HepG2 (cell line): ENCODE data around the gene DDX19B. TPM values are rescaled to one million over a fixed set of nuclear protein-coding genes. Genes with fewer than 3 reads are reported as not detected.

ENCODE experiments used
- CREB1 ChIP-seq, 2 experiments: fragments of 450-650 bp in 1 of 2; IDR thresholded peaks; 2 replicates each; pipeline ENCODE4 v1.6.1; 2016 to 2017; ENCODE audit warnings: control low read depth in 1 of 2, mild to moderate bottlenecking in 1 of 2, missing compliant biosample characterization in 1 of 2, missing genetic modification characterization in 1 of 2
- DNMT3B ChIP-seq: conservative IDR thresholded peaks from 2 replicates; pipeline ENCODE4 v1.6.1; 2016; ENCODE audit warnings: missing biosample characterization, control low read depth
- EEA1 ChIP-seq: sonication (generic); formaldehyde crosslinking; IDR thresholded peaks from 2 replicates; pipeline ENCODE4 v1.5.1; 2020; ENCODE audit warnings: mild to moderate bottlenecking, missing genetic modification reagents, borderline replicate concordance
- FOXO1 ChIP-seq: sonication (generic); formaldehyde crosslinking; IDR thresholded peaks from 2 replicates; pipeline ENCODE4 v1.4.0; 2020; ENCODE audit warnings: missing genetic modification reagents
- GMEB1 ChIP-seq: sonication (generic); formaldehyde crosslinking; IDR thresholded peaks from 2 replicates; pipeline ENCODE4 v1.5.1; 2020; ENCODE audit warnings: missing genetic modification reagents, mild to moderate bottlenecking, borderline replicate concordance
- KLF12 ChIP-seq: sonication (generic); formaldehyde crosslinking; IDR thresholded peaks from 2 replicates; pipeline ENCODE4 v1.4.0; 2020; ENCODE audit warnings: missing genetic modification reagents, borderline replicate concordance
- MBNL3 ChIP-seq: fragments of 250-450 bp; sonication (Bioruptor Pico); conservative IDR thresholded peaks from 2 replicates; pipeline ENCODE4 v1.8.0; 2022; ENCODE audit warnings: mild to moderate bottlenecking, inconsistent platforms
- RELA ChIP-seq: sonication (generic); formaldehyde crosslinking; IDR thresholded peaks from 2 replicates; pipeline ENCODE4 v1.4.0; 2020; ENCODE audit warnings: missing genetic modification reagents
- SAFB2 ChIP-seq: sonication (generic); formaldehyde crosslinking; IDR thresholded peaks from 2 replicates; pipeline ENCODE4 v1.5.1; 2020; ENCODE audit warnings: missing genetic modification reagents, low read depth, mild to moderate bottlenecking, borderline replicate concordance
- SKIL ChIP-seq: sonication (generic); formaldehyde crosslinking; IDR thresholded peaks from 2 replicates; pipeline ENCODE4 v1.8.0; 2022; ENCODE audit warnings: missing genetic modification reagents, mild to moderate bottlenecking, moderate library complexity, borderline replicate concordance
- SNAI1 ChIP-seq: sonication (generic); formaldehyde crosslinking; IDR thresholded peaks from 2 replicates; pipeline ENCODE4 v1.5.0; 2020; ENCODE audit warnings: mild to moderate bottlenecking, missing genetic modification reagents, borderline replicate concordance
- TMF1 ChIP-seq: sonication (generic); formaldehyde crosslinking; IDR thresholded peaks from 2 replicates; pipeline ENCODE4 v1.8.1; 2022; ENCODE audit warnings: low read depth, missing genetic modification reagents
- TP53 ChIP-seq: sonication (generic); formaldehyde crosslinking; conservative IDR thresholded peaks from 2 replicates; pipeline ENCODE4 v1.4.0; 2020; ENCODE audit warnings: missing genetic modification reagents
- ZBTB1 ChIP-seq: sonication (generic); formaldehyde crosslinking; IDR thresholded peaks from 2 replicates; pipeline ENCODE4 v1.4.0; 2020; ENCODE audit warnings: missing genetic modification reagents, borderline replicate concordance
- ZNF30 ChIP-seq: sonication (generic); formaldehyde crosslinking; IDR thresholded peaks from 2 replicates; pipeline ENCODE4 v1.5.0; 2020; ENCODE audit warnings: mild to moderate bottlenecking, missing genetic modification reagents
- ZNF318 ChIP-seq: sonication (generic); formaldehyde crosslinking; IDR thresholded peaks from 2 replicates; pipeline ENCODE4 v1.4.0; 2020; ENCODE audit warnings: mild to moderate bottlenecking, missing genetic modification reagents
- ZNF543 ChIP-seq: sonication (generic); formaldehyde crosslinking; IDR thresholded peaks from 2 replicates; pipeline ENCODE4 v1.4.0; 2020; ENCODE audit warnings: mild to moderate bottlenecking, missing genetic modification reagents
- polyA plus RNA-seq, 8 experiments: library from polyadenylated mRNA; depleted of rRNA in 3 of 8; stranded (reverse) in 7 of 8; unstranded in 1 of 8; fragments of >200 nt; fragmentation: Illumina TruSeq in 4 of 8; extraction: Trizol in 4 of 8; gene quantifications; 2 replicates each; pipeline versions ENCODE4 v1.2.1 to v1.2.3, GENCODE V29; 2011 to 2016; ENCODE audit warnings: low read depth in 4 of 8, missing spikeins in 1 of 8, mixed read lengths in 1 of 8; ENCODE audit not compliant: insufficient read depth in 1 of 8
- total RNA-seq, 5 experiments: library from RNA; depleted of rRNA; stranded (reverse); fragments of >200 nt; fragmentation: Illumina TruSeq; extraction: Trizol; gene quantifications; 2 replicates each; pipeline ENCODE4 v1.2.3, GENCODE V29; 2016; ENCODE audit warnings: low read depth in 1 of 5

DDX19B gene
- total and polyA plus RNA-seq, 2 of the 13 experiments (the other 11 are each of a cell fraction or from before 2014, with no cell fraction given): 36.2 to 40.0 TPM

DNA sequence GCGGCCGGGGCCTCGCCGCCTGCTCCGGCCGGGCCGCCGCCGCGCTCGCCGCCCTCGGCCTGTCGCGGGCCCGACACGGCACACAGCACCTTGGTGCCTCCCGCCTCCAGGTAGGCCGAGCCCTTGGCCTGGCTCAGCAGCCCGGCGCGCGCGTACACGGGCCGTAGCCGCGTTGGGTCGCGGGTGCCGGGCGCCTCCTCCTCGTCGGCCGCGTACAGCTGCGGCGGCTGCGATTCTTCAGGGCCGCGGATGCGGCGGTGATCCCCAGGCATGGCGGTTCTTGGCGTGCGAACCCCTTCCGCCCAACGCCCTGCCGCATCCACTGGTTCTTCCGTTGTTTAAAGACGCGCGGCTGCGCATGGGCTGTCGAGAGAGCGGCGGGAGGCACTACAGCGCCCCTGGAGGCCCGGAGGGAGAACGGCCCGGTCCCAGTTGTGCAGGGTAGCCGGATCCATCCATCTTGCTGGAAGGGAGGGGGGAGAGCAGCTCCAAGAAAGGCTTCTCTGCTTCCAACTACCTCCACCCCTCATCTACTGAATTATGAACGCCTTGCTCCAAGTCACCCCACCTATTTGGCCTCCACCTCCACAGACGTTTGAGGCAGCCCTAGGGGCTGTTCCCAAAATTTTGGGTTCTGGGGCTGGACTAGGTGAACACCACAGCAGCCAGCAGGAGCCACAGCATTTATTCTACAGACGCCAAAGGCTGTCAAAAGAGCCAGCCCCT lies 47.2 kb upstream of the DDX19B start, which contains the start of gene EXOSC6 (continued):
- TF ChIP-seq ZNF318 (CRISPR knock-in tag) (peak; percentile 98), RELA (CRISPR knock-in tag) (peak; percentile 81; the same call in 1 of the 2 replicates), FOXO1 (CRISPR knock-in tag) (peak; percentile 94), ZNF543 (peak; percentile 85; the same call in 1 of the 2 replicates), EEA1 (CRISPR knock-in tag) (peak; percentile 86; the same call in 1 of the 2 replicates), ZNF30 (no peak), ZBTB1 (CRISPR knock-in tag) (no peak), TP53 (CRISPR knock-in tag) (no peak; the same call in 1 of the 2 replicates), KLF12 (peak; percentile 83), TMF1 (CRISPR knock-in tag) (peak; percentile 90), SKIL (CRISPR knock-in tag) (peak; percentile 81), GMEB1 (CRISPR knock-in tag) (peak; percentile 93), DNMT3B (peak; percentile 60; the same call in 1 of the 2 replicates), CREB1 (IDR thresholded peaks at IDR 0.05) (peak; percentile 49), CREB1 (CRISPR knock-in tag; IDR thresholded peaks at IDR 0.05) (no peak; the same call in 1 of the 2 replicates), SNAI1 (CRISPR knock-in tag) (no peak), MBNL3 (CRISPR knock-in tag) (0 out of 2 replicates have a peak, but pooled peaks have one; percentile 64), SAFB2 (CRISPR knock-in tag) (peak; percentile 96)
